HG03457 (cell line): Measurements from ENCODE around the gene FLNC.

Experiments
- ATAC-seq: cut with Tn5 transposase; IDR thresholded peaks from one replicate; pipeline ENCODE4 v1.9.1; 2021; ENCODE audit warnings: moderate number of reproducible peaks; ENCODE audit not compliant: unreplicated experiment

The FLNC gene

GRCh38 chr7:128831994-128832879 lies 2.0 kb downstream of the FLNC start:
- no peak for ATAC-seq

- no peak for ATAC-seq
These were observed 2.6 kb downstream of the FLNC start for GRCh38 chr7:128832880-128833147.

GRCh38 chr7:128833148-128833945 lies 3.1 kb downstream of the FLNC start:
- no peak for ATAC-seq

- ATAC-seq, result no peak
These were observed 3.7 kb downstream of the FLNC start for GRCh38 chr7:128833946-128834325.

DNA sequence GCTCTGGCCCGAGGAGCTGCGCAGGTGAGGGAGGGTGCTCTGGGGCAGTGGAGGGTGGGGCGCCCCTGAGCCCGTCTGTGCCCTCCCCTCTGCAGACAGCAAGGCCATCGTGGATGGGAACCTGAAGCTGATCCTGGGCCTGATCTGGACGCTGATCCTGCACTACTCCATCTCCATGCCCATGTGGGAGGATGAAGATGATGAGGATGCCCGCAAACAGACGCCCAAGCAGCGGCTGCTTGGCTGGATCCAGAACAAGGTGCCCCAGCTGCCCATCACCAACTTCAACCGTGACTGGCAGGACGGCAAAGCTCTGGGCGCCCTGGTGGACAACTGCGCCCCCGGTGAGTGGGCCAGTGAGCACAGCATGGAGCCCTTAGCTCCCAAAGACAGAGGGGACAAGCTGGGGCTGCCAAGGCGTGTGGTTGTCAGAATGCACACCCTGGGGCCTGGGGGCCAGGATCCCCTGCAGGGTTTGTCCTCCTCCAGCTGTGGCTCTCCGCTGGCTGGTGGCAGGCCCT lies 5.1 kb downstream of the FLNC start:
- no peak for ATAC-seq

- ATAC-seq, result no peak
These were observed 5.8 kb downstream of the FLNC start for GRCh38 chr7:128835790-128836641.

GRCh38 chr7:128836729-128837348 lies 6.6 kb downstream of the FLNC start:
- ATAC-seq, result no peak

- ATAC-seq, result no peak
These were observed 7.3 kb downstream of the FLNC start for GRCh38 chr7:128837521-128837921.

- ATAC-seq, result no peak
These were observed 8.0 kb downstream of the FLNC start for GRCh38 chr7:128838109-128838779.

DNA sequence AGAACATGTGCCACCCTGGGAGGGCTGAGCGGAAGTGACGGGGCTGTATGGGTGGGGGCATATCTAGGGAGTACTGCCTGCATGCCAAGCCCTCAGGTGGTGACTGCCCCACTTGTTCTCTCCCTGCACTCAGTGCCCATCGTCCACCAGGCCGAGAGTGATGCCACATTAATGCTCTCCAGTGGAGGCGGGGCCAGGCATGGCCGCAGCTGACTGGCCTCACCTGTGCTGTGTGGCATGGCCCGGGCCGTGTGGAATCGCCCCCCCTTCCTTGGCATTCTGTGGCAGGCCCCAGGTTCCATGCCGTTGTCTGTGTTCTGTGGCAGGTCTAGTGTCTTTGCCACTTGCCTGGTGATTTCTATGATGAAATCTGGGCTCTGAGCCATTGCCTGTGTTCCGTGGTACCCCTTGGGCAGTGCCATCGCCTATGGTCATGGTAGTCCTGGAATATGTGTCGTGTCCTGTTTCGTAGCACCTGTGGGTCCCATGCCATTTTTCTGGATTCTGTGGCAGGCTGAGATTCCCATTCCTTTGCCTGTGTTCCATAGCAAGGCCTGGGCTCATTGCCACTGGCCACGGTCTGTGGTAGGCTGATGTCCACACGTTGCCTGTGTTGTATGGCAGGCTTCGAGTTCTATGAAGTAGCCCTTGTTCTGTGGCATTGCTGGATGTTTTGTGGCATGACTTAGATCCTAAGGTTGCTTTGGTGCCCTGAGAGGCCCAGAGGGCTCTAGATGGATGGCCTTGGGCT lies 8.9 kb downstream of the FLNC start:
- ATAC-seq, result no peak

DNA sequence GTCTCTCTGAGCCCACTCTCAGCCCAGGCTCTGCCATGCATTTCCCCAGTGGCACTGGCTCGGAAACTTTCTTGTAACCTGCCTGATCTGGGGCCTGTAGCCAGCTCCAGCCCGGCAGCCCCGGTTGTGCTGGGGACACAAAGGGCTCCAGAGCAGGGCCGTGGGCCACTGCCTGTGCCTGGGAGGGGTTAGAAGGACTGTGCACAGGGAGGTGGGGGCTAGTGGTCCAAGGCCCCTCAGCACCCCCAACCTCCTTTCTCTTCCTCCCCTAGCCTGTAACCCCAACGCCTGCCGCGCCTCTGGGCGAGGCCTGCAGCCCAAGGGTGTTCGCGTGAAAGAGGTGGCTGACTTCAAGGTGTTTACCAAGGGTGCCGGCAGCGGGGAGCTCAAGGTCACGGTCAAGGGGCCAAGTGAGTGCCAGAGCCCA lies 9.6 kb downstream of the FLNC start:
- ATAC-seq, result no peak

GRCh38 chr7:128840326-128841170 lies 10.3 kb downstream of the FLNC start:
- ATAC-seq, result no peak

GRCh38 chr7:128841171-128841690 lies 11.0 kb downstream of the FLNC start:
- ATAC-seq, result no peak

DNA sequence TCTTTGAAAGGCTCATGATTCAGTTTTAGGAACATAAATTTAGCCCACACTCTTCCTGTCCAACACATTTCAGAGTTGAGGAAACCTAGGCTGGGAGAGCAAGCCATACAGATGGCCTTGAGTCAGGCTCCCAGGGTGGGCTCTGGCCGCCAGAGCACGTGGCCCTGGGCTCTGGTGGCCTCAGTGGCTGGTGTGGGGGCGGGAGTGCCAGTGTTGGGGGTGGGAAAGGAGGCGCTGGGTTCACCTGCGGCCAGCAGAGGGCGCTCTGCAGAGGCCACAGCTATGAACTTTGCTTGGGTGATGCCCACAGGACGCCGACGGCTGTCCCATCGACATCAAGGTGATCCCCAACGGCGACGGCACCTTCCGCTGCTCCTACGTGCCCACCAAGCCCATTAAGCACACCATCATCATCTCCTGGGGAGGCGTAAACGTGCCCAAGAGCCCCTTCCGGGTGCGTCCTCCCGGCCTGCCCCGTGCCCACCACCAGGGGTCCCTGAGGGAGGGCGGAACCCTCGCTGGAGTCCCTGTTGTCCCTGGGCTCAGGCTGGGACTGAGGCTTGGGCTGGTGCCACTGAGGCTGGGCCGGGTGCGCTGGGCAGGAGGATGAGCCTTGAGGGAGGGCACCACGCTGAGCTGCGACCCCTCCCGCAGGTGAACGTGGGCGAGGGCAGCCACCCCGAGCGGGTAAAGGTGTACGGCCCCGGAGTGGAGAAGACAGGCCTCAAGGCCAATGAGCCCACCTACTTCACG lies 11.9 kb downstream of the FLNC start:
- no peak for ATAC-seq

DNA sequence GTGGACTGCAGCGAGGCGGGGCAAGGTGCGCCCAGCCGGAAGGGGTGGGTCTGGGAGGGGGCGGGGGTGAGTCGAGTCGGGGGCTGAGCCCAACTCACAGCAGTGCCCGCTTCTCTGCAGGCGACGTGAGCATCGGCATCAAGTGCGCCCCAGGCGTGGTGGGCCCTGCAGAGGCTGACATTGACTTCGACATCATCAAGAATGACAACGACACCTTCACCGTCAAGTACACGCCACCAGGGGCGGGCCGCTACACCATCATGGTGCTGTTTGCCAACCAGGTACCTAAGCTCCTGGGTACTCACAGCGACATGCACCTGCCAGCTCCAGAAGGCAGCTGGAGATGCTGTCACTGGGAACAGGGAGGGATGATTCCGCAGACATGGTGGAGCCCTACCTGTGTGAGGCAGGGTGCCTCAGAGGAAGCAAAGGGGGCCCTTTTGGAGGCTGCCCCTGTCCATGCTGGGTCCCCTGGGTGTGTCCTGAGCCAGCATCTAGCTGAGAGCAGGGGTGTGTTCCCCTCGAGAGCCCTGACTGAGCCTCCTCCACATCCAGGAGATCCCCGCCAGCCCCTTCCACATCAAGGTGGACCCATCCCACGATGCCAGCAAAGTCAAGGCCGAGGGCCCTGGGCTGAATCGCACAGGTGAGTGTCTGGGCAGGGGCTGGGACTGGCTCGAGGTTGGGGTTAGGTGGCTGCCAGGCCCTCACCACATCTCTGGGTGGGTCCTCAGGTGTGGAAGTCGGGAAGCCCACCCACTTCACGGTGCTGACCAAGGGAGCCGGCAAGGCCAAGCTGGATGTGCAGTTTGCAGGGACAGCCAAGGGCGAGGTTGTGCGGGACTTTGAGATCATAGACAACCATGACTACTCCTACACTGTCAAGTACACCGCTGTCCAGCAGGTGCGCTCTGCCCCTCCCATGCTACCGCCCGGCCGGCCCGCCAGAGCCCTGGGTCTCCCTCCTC lies 12.8 kb downstream of the FLNC start:
- ATAC-seq, result no peak

- no peak for ATAC-seq
These were observed 13.9 kb downstream of the FLNC start for GRCh38 chr7:128843938-128844621.
